Hematopoietic multipotent progenitor cell treated with erythropoietin and hydrocortisone succinate and interleukin-3 and kit ligand, for 17 days (in vitro differentiated cells): ENCODE results near the gene CDH22.

Source experiments
- DNase-seq: peaks from one replicate; pipeline ENCODE4 v3.0.0-alpha.2; 2015; ENCODE audit warnings: low spot score

The CDH22 gene

DNA sequence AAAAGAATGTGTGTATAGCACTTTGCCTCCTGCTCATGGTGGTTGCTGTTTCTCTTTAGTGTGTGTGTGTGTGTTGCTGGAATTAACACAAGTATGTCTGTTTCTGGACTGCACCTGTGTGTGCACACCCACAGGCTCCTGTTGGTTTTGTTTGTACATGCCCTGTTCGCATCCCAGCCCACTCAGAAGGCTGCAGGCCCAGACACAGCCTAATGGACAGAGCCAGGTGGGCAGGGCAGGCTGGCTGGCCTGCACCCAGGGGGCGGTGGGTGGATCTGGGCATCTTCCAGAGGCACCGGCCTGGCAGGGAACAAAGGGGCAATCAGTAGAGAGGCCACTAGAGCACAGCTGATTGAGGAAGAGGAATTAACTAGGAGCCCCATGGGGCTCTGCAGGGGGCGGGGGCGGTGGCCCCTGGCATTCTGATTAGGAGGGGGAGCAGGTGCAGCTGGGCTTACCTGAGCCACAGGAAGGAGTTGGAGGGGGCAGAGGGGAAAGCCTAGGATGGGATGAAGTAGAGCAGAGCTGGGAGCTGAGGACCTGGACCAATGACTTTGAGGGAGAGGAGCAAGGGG, 168.3 kb downstream of the CDH22 start:
- no peak for DNase-seq

DNA sequence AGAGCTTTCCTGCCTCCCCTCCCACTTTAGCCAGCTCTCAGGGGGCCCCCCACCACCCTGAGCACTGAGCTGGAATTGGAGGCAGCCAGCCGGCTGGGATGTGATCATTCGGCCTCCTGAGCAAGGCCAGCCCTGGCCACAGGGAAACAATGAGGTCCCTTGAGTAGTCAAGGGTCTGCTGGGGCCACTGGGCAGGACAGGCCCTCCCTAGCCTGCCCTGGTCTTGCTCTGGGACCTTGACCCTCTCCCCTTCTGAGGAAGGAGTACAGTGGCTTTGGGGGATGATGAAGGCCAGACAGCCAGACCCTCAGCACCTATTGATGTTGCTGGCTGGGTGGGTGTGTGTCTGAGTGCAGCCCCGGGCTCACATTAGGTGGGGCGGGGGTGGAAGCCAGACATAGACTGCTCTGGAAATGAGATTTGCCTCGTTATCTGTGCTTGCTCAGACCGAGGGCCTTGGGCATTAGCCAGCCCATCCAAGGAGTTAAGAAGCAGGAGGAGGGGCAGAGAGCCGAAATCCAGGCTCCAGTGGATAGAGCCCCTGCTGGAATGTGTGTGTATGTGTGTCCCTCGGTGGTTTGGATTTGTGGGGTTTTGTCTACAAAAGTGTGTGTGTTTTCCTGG, 168.9 kb downstream of the CDH22 start:
- no peak for DNase-seq

DNA sequence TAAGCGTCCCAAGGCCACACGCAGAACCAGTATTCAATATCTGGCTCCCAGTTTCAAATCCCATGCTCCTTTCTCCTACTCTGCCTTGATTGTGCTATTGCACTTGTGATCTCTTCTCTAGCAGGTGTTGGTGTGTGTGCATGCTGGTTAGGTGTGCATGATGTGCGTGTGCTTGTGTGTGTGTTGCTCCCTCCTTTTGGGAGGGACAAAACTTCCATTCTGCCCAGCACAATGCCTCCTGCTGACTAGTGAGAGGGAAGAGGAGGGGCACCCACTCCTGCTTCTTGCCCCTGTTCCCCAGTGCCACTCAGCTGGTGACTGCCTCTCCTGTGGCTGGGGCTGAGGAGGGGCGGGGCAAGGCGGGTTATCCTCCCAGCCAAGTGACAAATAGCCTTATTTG, 170.5 kb downstream of the CDH22 start:
- no peak for DNase-seq

DNA sequence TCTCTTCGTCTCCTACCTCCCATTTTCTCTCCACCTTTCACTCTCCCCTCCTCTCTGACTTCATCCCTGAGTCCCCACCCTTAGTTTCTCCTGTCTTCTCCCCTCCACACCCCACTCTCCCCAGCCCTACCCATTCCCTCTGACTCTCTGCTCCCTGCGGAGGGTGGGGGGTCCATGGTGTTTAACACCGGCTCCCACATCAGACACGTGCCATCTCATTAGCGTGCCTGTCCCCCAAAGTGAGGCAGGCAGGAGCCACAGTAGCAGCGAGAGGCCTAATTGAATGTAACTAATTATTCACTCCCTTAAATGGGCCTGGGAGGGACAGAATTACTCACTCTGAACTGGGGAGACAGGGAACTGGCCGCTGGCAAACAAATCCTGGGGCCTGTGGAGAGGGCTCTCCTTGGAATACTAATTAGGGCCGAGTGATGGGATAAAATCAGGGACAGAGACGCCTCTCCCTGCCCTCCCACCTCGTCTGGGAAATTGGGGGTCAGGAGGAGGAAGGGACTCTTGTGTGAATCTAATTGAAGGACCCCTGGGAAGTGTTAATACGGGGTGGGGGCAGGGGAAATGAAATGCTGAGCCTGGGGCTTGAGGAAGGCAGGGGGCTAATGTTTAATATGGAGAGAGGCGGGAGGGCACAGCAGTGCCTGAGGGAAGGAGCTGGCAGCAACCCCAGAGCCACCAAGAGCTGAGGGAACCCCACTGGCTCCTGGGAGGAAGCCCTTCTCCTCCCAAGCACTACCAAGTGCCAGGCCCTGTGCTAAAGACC, 172.3 kb downstream of the CDH22 start:
- no peak for DNase-seq

DNA sequence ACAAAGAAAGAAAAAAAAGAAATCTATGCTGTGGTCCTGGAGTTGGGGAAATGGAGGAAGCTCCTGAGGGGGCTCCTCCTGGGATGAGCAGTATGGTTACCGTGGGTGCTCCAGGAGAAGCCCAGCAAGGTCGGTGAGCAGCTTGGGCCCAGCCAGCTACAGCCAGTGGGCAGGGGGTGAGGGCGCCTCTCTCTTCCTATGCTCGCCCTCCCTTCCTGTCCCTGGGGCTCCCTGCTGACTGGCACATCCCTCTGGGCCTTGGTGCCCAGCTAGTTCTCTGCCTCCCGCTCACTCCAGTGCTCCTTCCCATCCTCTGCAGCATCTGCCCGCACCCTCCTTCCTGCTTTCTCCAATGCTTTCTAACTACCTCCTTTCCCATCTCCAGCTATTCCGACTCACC, 173.6 kb downstream of the CDH22 start:
- no peak for DNase-seq

DNA sequence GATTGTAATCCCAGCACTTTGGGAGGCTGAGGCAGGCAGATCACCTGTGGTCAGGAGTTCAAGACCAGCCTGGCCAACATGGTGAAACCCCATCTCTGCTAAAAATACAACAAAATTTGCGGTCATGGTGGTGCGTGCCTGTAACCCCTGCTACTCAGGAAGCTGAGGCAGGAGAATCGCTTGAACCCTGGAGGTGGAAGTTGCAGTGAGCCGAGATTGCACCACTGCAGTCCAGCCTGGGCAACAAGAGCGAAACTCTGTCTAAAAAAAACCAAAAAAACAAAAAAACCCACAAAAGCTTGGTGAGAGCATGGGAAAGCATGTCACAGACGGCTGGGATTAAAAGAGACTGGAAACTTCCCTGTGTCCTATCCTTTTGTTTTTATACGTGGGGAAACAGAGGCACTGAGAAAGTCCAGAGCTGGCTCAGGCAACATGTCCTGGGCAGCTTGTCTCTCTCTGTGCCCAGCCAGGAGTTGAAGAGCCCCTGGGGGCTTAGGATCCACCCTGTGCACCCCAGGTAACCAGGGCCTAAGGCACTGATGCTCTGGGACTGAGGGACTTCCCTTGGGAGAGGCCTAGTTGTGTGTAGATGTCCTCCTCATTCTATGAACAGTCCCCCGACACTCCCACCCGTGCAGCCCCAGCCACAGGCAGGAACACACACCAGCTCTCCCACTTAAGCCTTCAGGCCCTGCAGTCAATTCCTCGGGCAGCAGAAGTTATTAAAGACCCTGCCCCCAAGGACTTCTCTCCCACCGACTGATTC, 174.2 kb downstream of the CDH22 start:
- DNase-seq = no peak

DNA sequence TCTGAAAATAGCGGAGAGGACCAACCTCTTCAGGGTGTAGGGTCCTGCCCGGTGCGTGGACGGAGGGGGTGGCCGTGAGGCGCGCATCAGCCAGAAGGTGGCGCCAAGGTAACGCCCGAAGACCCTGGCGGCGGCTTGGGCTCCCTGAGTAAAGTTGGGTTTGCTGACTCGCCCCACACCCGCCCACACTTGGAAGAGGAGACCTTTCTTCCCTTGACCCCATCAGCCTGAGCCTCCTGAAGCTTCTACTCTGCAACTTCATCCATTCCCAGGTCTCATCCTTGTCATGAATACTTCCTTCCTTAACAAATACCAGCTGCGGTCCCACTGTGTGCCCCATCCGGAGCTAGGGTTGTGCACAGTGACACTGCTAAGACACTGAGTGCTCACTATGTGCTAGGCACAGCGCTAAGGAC, 175.6 kb downstream of the CDH22 start:
- DNase-seq = peak; percentile 14

DNA sequence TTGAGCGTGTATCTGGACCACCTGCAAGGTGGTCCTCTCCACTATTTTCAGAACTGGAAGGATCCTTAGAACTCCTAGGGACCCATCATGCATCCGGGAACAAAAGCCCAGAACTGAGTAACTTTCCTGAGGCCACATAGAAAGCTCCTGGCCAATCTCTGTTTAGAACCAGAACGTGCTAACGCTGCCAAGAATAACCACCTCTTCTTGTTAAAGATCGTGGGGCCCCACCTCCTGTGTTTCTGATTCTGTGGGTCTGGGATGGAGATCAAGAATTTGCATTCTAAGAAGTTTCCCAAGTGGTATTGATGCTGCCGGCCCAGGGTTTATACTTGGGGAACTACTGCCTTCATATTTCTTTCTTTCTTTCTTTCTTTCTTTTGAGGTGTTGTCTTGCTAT, 176.9 kb downstream of the CDH22 start:
- no peak for DNase-seq

DNA sequence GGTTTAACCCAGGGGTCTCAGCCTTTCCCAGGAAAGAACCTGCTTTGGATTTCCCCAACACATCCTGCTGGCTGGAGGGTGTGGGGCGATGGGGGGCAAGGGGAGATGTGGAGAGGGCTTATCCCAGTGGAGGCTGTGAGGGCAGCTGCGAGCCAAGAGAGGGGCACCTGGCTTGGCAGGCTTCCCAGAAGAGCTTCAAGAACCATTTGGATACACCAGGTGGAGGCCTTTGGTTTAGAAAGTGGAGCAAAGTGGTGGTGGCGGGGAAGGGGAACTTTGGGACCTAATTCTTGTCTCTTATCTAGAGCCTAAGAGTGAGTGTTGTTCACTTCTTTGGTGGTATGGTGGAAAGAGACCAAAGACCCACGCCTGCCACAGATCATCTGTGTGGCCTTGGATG, 177.8 kb downstream of the CDH22 start:
- DNase-seq = no peak

DNA sequence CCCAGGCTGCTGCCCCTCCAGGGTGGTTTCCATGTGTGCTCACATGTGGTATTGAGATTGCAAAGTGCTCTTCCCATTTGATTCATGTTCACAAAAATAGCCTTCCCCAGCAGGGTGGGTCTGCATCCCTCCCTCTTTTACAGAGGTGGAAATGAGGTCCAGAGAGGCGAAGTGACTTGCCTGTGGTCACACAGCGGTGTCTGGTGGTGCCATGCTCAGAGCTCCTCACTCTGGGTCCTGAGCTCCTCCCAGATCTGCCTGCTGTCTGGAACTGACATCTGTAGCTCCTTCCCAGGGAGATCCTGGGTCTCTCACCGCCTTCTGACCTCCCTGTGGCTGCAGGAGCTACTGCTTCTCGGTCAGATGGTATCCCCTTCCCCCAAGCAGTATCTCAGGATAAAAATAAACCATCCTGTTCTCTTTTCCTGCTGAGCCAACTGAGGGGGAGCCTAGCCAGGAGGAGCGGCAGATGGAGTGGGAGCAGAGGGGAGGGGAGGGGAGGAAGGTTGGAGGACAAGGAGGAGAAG, 178.3 kb downstream of the CDH22 start:
- DNase-seq = no peak

DNA sequence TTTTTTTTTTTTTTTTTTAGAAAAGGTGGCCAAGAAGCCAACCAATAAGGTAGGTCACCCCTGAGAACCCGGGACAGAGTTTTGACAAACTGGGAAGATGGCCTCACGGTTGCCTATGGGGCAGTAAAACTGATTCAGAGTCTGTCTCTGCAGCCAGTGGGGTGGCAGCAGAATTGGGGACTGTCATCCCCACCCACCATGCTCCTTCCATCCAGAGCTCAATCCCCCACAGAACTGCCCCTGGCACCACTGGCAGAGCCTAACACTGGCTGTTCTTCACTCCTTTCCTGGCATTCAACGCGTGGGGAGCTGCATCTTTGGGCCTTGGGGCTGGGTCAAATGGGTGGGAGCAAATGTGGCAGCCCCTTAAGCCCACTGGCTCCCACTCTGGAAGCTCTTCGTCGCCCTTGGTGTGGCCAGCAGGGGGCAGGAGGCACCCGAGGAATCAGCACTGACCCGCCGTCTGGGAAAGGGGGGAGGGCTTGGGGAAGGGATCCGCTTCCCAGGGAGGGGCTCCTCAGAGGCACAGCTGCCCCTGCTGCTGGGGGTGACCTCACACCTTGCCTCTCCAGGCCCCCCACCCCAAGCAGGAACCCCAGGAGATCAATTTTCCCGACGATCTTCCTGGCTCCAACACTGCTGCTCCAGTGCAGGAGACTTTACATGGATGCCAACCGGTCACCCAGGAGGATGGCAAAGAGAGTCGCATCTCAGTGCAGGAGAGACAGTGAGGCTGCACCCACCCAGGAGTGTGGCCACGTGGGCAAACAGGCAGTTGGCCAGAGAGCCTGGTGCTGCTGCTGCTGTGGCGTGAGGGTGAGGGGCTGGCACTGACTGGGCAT, 179.8 kb downstream of the CDH22 start:
- DNase-seq = no peak

DNA sequence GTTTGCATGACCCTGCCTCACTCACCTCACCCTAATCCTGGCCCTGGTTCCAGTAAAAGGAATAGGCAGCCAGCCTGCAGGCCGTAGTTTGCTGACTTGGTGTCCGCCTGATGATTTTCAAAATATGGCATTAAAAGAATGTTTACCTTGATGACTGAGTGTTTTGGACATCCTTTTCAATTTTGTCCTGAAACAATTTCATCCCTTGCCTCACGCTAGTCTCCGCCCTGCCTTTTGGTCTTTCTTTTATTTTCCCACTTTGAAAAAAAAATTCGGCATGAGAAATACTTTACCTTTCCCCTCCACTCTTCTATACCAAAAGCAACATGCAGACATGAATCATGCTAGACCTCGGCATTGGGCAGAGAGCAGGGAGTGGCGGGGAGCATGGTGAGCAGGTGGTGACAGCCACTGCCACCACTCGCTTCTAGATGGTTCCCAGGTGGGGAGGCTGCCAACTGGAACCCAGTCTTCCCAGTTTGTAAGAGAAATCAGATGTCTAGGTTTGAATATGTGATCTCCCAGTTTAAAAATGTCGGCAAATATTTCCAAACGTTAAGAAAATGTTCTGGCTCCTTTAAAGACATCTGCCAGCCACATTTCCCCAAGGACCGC, 180.8 kb downstream of the CDH22 start:
- no peak for DNase-seq

DNA sequence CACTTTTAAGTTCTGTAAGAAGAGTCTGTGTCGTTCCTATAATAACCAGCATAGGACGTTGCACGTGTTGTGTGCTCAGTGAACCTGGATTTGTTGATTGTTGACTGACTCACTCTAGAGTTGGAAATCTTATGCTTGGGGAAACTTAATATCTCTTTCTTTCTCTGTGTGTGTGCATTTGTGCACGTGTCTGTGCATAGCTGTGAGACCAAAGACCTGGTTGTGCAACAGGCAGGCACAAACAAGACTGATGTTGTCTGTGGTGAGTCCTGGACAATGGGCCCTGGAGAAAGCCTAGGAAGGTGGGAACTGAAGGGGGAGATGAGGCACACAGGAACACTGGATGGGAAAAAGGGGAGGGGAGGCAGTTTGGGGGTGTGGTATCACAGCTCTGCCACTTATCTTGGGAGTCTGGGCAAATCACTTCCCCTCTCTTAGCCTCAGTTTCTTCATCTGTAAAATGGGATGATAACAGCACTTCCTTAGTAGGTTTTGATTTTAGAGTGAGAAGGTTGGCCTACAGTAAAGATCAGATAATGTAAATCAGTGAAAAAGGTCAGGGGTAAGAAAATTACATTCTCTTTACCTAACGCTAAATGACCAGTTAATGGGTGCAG, 181.8 kb downstream of the CDH22 start:
- DNase-seq = no peak
